ACHN (cell line): Measurements from ENCODE around the gene DNAAF1.
"Not testable (repeated sequence)": the region's sequence is repeated elsewhere in the genome, so short reads cannot be mapped to it uniquely, and the experiment has no call there.

ENCODE experiments used
- DNase-seq: peaks from one replicate; pipeline ENCODE4 v3.0.0-alpha.2; 2015
- in situ Hi-C: cut with HindIII; loops from 2 replicates; pipeline ENCODE4 v1.10.0; 2017; ENCODE audit warnings: low sequenced_read_pairs, low pct_ligation_motif_present, low pct_unique_long_range_greater_than_20kb

DNAAF1 gene

GRCh38 chr16:84196101-84196500 lies 51.0 kb downstream of the DNAAF1 start:
- in situ Hi-C loops, result no loop called here
- no peak for DNase-seq

- in situ Hi-C loops, result no loop called here
- no peak for DNase-seq
These were observed 51.8 kb downstream of the DNAAF1 start for GRCh38 chr16:84196727-84197394.

- in situ Hi-C loops, result no loop called here
- no peak for DNase-seq
These were observed 52.5 kb downstream of the DNAAF1 start for GRCh38 chr16:84197466-84198128.

- in situ Hi-C loops, result no loop called here
- peak; percentile 59 for DNase-seq
These were observed 53.3 kb downstream of the DNAAF1 start for GRCh38 chr16:84198401-84198800.

GRCh38 chr16:84199097-84199496 lies 54.0 kb downstream of the DNAAF1 start:
- DNase-seq, result no peak
- in situ Hi-C loops, result no loop called here

GRCh38 chr16:84199861-84200260 lies 54.8 kb downstream of the DNAAF1 start:
- in situ Hi-C loops, result no loop called here

GRCh38 chr16:84204551-84204950 lies 59.4 kb downstream of the DNAAF1 start:
- in situ Hi-C loops, DNase-seq: not testable (repeated sequence)

More at GRCh38 chr16:84199861-84200260, 54.8 kb downstream of the DNAAF1 start:
- DNase-seq, result no peak

GRCh38 chr16:84205123-84205522 lies 60.0 kb downstream of the DNAAF1 start:
- in situ Hi-C loops, DNase-seq: not testable (repeated sequence)

GRCh38 chr16:84205976-84206691 lies 61.0 kb downstream of the DNAAF1 start:
- DNase-seq, result no peak
- in situ Hi-C loops, result no loop called here

GRCh38 chr16:84207251-84207650 lies 62.1 kb downstream of the DNAAF1 start:
- in situ Hi-C loops, result no loop called here
- peak; percentile 31 for DNase-seq

- in situ Hi-C loops, result no loop called here
- DNase-seq, result no peak
These were observed 62.8 kb downstream of the DNAAF1 start for GRCh38 chr16:84207879-84208278.

GRCh38 chr16:84209989-84210388 lies 64.9 kb downstream of the DNAAF1 start:
- in situ Hi-C loops, result no loop called here
- DNase-seq, result no peak

GRCh38 chr16:84212154-84212553 lies 67.0 kb downstream of the DNAAF1 start:
- no peak for DNase-seq
- in situ Hi-C loops, result no loop called here

- no peak for DNase-seq
- in situ Hi-C loops, result no loop called here
These were observed 67.5 kb downstream of the DNAAF1 start for GRCh38 chr16:84212631-84213030.

- in situ Hi-C loops, result no loop called here
- DNase-seq, result no peak
These were observed 69.5 kb downstream of the DNAAF1 start for GRCh38 chr16:84214451-84215066.

- no peak for DNase-seq
These were observed 70.4 kb downstream of the DNAAF1 start for GRCh38 chr16:84215531-84215930.

GRCh38 chr16:84216144-84216543 lies 71.0 kb downstream of the DNAAF1 start:
- in situ Hi-C loops, DNase-seq: not testable (repeated sequence)

More at GRCh38 chr16:84215531-84215930, 70.4 kb downstream of the DNAAF1 start:
- in situ Hi-C loops, result no loop called here

- in situ Hi-C loops, result no loop called here
- DNase-seq, result no peak
These were observed 73.2 kb downstream of the DNAAF1 start for GRCh38 chr16:84218176-84218823.

- in situ Hi-C loops, result no loop called here
These were observed 73.8 kb downstream of the DNAAF1 start for GRCh38 chr16:84218956-84219355.

More at GRCh38 chr16:84218956-84219355, 73.8 kb downstream of the DNAAF1 start:
- DNase-seq, result no peak
